Putamen (tissue), 1 donor: Measurements from ENCODE around the gene HOXC5.
"Not testable (repeated sequence)": the region's sequence is repeated elsewhere in the genome, so short reads cannot be mapped to it uniquely, and the experiment has no call there.

Source experiments
- DNase-seq: peaks from one replicate; pipeline ENCODE4 v3.0.0-alpha.2; 2016; ENCODE audit warnings: low spot score

Gene HOXC5

DNA sequence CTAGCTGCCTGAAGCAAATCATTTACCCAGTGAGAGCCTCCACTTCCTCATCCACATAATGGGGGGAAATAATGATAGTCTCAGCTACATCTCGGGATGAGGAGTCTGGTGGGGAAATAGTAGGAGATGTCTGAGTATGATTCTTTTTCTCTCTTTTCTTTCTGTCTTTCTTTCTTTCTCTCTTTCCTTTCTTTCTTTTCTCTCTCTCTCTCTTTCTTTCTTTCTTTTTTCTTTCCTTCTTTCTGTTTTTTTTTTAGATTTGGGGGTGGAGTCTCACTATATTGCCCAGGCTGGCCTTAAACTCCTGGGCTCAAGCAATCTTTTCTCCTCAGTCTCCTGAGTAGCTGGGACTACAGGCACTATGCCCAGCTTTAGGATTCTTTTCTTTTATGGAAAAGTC, 33.6 kb downstream of the HOXC5 start:
- DNase-seq = no peak

- no peak for DNase-seq
Observed at GRCh38 chr12:54068418-54069070, 35.7 kb downstream of the HOXC5 start.

- no peak for DNase-seq
Observed at GRCh38 chr12:54071942-54072341, 39.1 kb downstream of the HOXC5 start.

DNA sequence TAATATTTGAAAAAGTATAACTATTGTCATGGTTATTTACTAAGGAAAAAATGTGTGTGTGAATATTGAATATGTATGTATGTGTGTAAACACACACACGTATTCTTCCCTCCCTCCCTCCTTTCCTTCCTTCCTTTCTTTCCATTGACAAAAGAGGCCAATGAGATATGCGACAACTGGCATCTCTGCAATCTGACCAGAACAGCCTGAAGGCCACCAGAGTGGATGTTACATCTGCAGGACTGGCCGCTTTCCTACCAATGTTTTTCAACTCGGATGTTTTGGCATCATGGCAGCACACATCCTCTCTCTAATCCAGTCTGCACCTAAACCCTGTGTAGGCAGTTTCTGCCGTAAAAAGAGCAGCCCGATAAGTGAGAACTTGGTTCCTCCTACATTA, 41.5 kb downstream of the HOXC5 start:
- DNase-seq = no peak

GRCh38 chr12:54075409-54075808, 42.6 kb downstream of the HOXC5 start:
- no peak for DNase-seq

DNA sequence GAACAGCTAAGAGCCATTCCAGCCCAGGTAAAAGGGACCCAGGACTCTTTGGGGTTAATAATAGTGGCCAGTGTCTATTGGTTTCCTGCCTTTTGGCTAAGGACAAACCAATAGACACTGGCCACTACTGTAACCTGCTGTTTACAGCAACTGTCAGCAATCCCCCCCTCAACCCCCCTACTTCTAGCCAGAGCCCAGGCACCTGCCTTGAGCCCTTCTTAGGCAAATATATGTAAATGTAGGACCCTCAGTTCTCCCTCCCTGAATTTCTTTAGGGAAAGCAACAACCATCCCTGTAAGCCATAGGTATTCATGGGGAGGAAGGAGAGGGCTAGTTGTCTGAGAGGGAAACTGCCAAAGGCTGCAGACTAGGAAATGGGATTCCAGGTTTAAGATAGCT, 43.1 kb downstream of the HOXC5 start:
- DNase-seq = no peak

DNA sequence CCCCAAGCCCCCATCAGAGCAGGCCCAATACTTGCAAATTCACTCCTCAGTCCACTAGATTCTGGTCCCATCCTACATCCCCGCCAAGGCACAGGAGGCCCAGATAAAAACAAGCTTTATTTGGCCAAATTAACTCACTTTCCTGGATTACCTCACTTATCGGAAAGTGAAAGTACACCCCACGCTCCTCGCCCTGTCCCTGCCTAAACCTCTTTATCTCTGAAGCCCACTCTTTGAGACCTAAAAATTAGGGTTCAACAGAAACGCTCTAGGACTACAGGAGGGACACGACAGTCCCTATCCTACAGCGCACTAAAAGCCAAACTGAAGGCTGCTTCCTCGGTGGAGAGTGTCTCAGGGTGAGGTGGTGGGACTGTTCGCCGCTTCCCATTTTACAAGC, 45.0 kb downstream of the HOXC5 start:
- not testable (repeated sequence) for DNase-seq

DNA sequence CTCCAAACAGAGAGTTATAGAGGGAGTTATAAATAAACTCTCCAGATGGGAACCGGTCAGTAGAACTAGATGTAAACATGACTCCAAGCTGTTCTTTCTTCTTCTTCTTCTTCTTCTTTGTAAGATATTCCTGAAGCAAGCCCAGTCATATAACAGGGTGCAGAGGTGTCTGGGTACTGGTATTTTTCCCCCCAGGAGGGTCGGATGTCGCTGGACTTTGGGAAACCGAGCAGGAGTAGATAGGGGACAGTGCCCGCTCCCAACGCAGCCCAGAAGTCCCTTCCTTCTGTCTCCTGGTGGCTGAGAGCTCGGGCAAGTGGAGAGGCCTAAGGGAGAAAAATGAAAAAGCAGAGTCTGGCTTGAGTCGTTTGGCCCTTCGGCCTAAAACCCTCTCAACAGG, 46.3 kb downstream of the HOXC5 start:
- DNase-seq = not testable (repeated sequence)

GRCh38 chr12:54080008-54080924, 47.4 kb downstream of the HOXC5 start:
- not testable (repeated sequence) for DNase-seq

- not testable (repeated sequence) for DNase-seq
Observed at GRCh38 chr12:54081053-54081514, 48.2 kb downstream of the HOXC5 start.

GRCh38 chr12:54081581-54082396, 48.9 kb downstream of the HOXC5 start:
- not testable (repeated sequence) for DNase-seq

- no peak for DNase-seq
Observed at GRCh38 chr12:54082397-54082892, 49.6 kb downstream of the HOXC5 start.
